ENCODE measurements around the gene TAGLN2.

The TAGLN2 gene

GRCh38 chr1:159922511-159923202, 2.6 kb downstream of the TAGLN2 start:
- peak overlapping the region; percentile 72 for H3K27ac ChIP-seq
- H3K4me2 ChIP-seq, result peak overlapping the region; percentile 88
- peak overlapping the region; percentile 96 for H3K9ac ChIP-seq
- peaks cover 57% of the 10 kb centered on the region for H3K36me3 ChIP-seq
- peak overlapping the region; percentile 96 for H3K4me3 ChIP-seq
- no peaks in the 10 kb centered on the region for H3K27me3 ChIP-seq
- TF ChIP-seq Cebpa-rat (IDR thresholded peaks at IDR 0.05), result no peak
- H4K20me1 ChIP-seq, result peaks cover 68% of the 10 kb centered on the region
- H3K9me3 ChIP-seq, result no peaks in the 10 kb centered on the region
- peaks cover 74% of the 10 kb centered on the region for H3K4me1 ChIP-seq

GRCh38 chr1:159921700-159922504, 3.4 kb downstream of the TAGLN2 start:
- H3K4me3 ChIP-seq, result peak overlapping the region; percentile 96
- peaks cover 71% of the 10 kb centered on the region for H4K20me1 ChIP-seq
- no peaks in the 10 kb centered on the region for H3K9me3 ChIP-seq
- no peaks in the 10 kb centered on the region for H3K27me3 ChIP-seq
- H3K36me3 ChIP-seq, result peaks cover 57% of the 10 kb centered on the region
- H3K4me1 ChIP-seq, result peaks cover 82% of the 10 kb centered on the region
- peak overlapping the region; percentile 88 for H3K4me2 ChIP-seq
- peak overlapping the region; percentile 72 for H3K27ac ChIP-seq
- no peak for TF ChIP-seq Cebpa-rat (IDR thresholded peaks at IDR 0.05)
- H3K9ac ChIP-seq, result peak overlapping the region; percentile 96

- no peak for TF ChIP-seq Cebpa-rat (IDR thresholded peaks at IDR 0.05)
- no peaks in the 10 kb centered on the region for H3K9me3 ChIP-seq
- H4K20me1 ChIP-seq, result peaks cover 71% of the 10 kb centered on the region
- H3K27ac ChIP-seq, result peak overlapping the region; percentile 72
- peak overlapping the region; percentile 88 for H3K4me2 ChIP-seq
- peaks cover 85% of the 10 kb centered on the region for H3K4me1 ChIP-seq
- H3K36me3 ChIP-seq, result peaks cover 62% of the 10 kb centered on the region
- H3K27me3 ChIP-seq, result no peaks in the 10 kb centered on the region
- H3K4me3 ChIP-seq, result peak overlapping the region; percentile 96; the same call in 1 of the 2 replicates
- H3K9ac ChIP-seq, result peak overlapping the region; percentile 96; the same call in 1 of the 2 replicates
These were observed 4.1 kb downstream of the TAGLN2 start for GRCh38 chr1:159921251-159921650.

GRCh38 chr1:159920651-159921050, 4.7 kb downstream of the TAGLN2 start:
- no peak overlapping the region; the same call in 1 of the 2 replicates for H3K9ac ChIP-seq
- peaks cover 68% of the 10 kb centered on the region for H3K36me3 ChIP-seq
- H3K27me3 ChIP-seq, result no peaks in the 10 kb centered on the region
- H3K9me3 ChIP-seq, result no peaks in the 10 kb centered on the region
- H3K27ac ChIP-seq, result no peak overlapping the region
- H3K4me2 ChIP-seq, result peak overlapping the region; percentile 88; the same call in 1 of the 2 replicates
- H3K4me1 ChIP-seq, result peaks cover 82% of the 10 kb centered on the region
- no peak for TF ChIP-seq Cebpa-rat (IDR thresholded peaks at IDR 0.05)
- peaks cover 71% of the 10 kb centered on the region for H4K20me1 ChIP-seq
- no peak overlapping the region for H3K4me3 ChIP-seq

- peaks cover 81% of the 10 kb centered on the region for H3K4me1 ChIP-seq
- peak overlapping the region; percentile 49 for H3K27ac ChIP-seq
- H3K36me3 ChIP-seq, result peaks cover 71% of the 10 kb centered on the region
These were observed 5.1 kb downstream of the TAGLN2 start for GRCh38 chr1:159920202-159920601.

GRCh38 chr1:159919236-159919865, 6.0 kb downstream of the TAGLN2 start:
- Histone ChIP-seq H3K4me2 (peak overlapping the region; percentile 67), H3K4me3 (no peak overlapping the region), H3K27ac (peak overlapping the region; percentile 49; the same call in 1 of the 2 replicates), H3K4me1 (peaks cover 81% of the 10 kb centered on the region), H3K9ac (no peak overlapping the region), H3K9me3 (no peaks in the 10 kb centered on the region), H3K27me3 (no peaks in the 10 kb centered on the region), H4K20me1 (peaks cover 71% of the 10 kb centered on the region), H3K36me3 (peaks cover 71% of the 10 kb centered on the region)
- TF ChIP-seq Cebpa-rat (IDR thresholded peaks at IDR 0.05), result no peak

More at GRCh38 chr1:159920202-159920601, 5.1 kb downstream of the TAGLN2 start:
- TF ChIP-seq Cebpa-rat (IDR thresholded peaks at IDR 0.05), result no peak
- Histone ChIP-seq H3K9me3 (no peaks in the 10 kb centered on the region), H3K4me3 (no peak overlapping the region), H4K20me1 (peaks cover 71% of the 10 kb centered on the region), H3K27me3 (no peaks in the 10 kb centered on the region), H3K4me2 (0 out of 2 replicates have a peak overlapping the region, but pooled peaks have one; percentile 14), H3K9ac (no peak overlapping the region)

GRCh38 chr1:159918352-159919200, 6.7 kb downstream of the TAGLN2 start:
- TF ChIP-seq Cebpa-rat (IDR thresholded peaks at IDR 0.05), result no peak
- H3K4me1 ChIP-seq, result peaks cover 76% of the 10 kb centered on the region
- H3K9ac ChIP-seq, result no peak overlapping the region; the same call in 1 of the 2 replicates
- peaks cover 63% of the 10 kb centered on the region for H4K20me1 ChIP-seq
- peak overlapping the region; percentile 35; the same call in 1 of the 2 replicates for H3K27ac ChIP-seq
- H3K4me3 ChIP-seq, result no peak overlapping the region
- H3K9me3 ChIP-seq, result no peaks in the 10 kb centered on the region
- peak overlapping the region; percentile 67 for H3K4me2 ChIP-seq
- H3K36me3 ChIP-seq, result peaks cover 71% of the 10 kb centered on the region
- H3K27me3 ChIP-seq, result no peaks in the 10 kb centered on the region

GRCh38 chr1:159917533-159918351, 7.6 kb downstream of the TAGLN2 start:
- peak overlapping the region; percentile 71 for H3K27ac ChIP-seq
- no peaks in the 10 kb centered on the region for H3K27me3 ChIP-seq
- peaks cover 55% of the 10 kb centered on the region for H4K20me1 ChIP-seq
- H3K9me3 ChIP-seq, result no peaks in the 10 kb centered on the region
- H3K4me1 ChIP-seq, result peaks cover 71% of the 10 kb centered on the region
- peak overlapping the region; percentile 67 for H3K4me2 ChIP-seq
- no peak for TF ChIP-seq Cebpa-rat (IDR thresholded peaks at IDR 0.05)
- peaks cover 71% of the 10 kb centered on the region for H3K36me3 ChIP-seq
- no peak overlapping the region for H3K9ac ChIP-seq
- H3K4me3 ChIP-seq, result no peak overlapping the region

All from BLaER1 (cell line).